Measurements from ENCODE around the gene PRPF6.

- TF ChIP-seq, protein P1, sequence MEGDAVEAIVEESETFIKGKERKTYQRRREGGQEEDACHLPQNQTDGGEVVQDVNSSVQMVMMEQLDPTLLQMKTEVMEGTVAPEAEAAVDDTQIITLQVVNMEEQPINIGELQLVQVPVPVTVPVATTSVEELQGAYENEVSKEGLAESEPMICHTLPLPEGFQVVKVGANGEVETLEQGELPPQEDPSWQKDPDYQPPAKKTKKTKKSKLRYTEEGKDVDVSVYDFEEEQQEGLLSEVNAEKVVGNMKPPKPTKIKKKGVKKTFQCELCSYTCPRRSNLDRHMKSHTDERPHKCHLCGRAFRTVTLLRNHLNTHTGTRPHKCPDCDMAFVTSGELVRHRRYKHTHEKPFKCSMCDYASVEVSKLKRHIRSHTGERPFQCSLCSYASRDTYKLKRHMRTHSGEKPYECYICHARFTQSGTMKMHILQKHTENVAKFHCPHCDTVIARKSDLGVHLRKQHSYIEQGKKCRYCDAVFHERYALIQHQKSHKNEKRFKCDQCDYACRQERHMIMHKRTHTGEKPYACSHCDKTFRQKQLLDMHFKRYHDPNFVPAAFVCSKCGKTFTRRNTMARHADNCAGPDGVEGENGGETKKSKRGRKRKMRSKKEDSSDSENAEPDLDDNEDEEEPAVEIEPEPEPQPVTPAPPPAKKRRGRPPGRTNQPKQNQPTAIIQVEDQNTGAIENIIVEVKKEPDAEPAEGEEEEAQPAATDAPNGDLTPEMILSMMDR (IDR thresholded peaks at IDR 0.05) = no peak
- TF ChIP-seq EP300 (IDR thresholded peaks at IDR 0.05) = no peak
- TF ChIP-seq POLR2A (IDR thresholded peaks at IDR 0.05) = no peak
- no peak for TF ChIP-seq POLR2AphosphoS5 (IDR thresholded peaks at IDR 0.05)
Observed at GRCh38 chr20:63958964-63959698, 21.8 kb upstream of the PRPF6 start.

Data from upper lobe of left lung (tissue), 4 donors.